Thyroid gland (tissue), 4 donors: ENCODE data around the gene PRKCH. TPM values are rescaled to one million over a fixed set of nuclear protein-coding genes. Genes with fewer than 3 reads are reported as not detected.

Experiments used
- DNase-seq, 2 donors: peaks; one replicate each; pipeline ENCODE4 v3.0.0-alpha.2; 2019
- H3K27ac ChIP-seq, 3 donors: fragments of 200-600 bp; sonication (generic); 1 replicate in 2 of 3; 2 replicates in 1 of 3; pipeline ENCODE4 v1.5.1; 2016 to 2019; ENCODE audit warnings: mild to moderate bottlenecking in 1 of 3, moderate library complexity in 1 of 3
- H3K27me3 ChIP-seq: fragments of 200-600 bp; sonication (generic); one replicate; pipeline ENCODE4 v1.5.1; 2019
- H3K36me3 ChIP-seq, 2 donors: fragments of 200-600 bp; sonication (generic); one replicate each; pipeline ENCODE4 v1.5.1; 2016 to 2019
- H3K4me1 ChIP-seq, 2 donors: fragments of 200-600 bp; sonication (generic); one replicate each; pipeline ENCODE4 v1.5.1; 2017 to 2019
- H3K4me3 ChIP-seq, 3 donors: fragments of 200-600 bp; sonication (generic); replicated peaks in 1 of 3; 1 replicate in 2 of 3; 2 replicates in 1 of 3; pipeline ENCODE4 v1.5.1; 2016; ENCODE audit warnings: mild to moderate bottlenecking in 1 of 3
- H3K9me3 ChIP-seq: fragments of 200-600 bp; sonication (generic); one replicate; pipeline ENCODE4 v1.5.1; 2017
- POLR2A ChIP-seq, 2 donors: fragments of 450-650 bp; IDR thresholded peaks; one replicate each; pipeline ENCODE4 v1.6.1; 2017; ENCODE audit warnings: antibody characterized with exemption in 2 of 2, mild to moderate bottlenecking in 2 of 2, moderate library complexity in 1 of 2
- WGBS, 2 donors: methylation state at CpG; one replicate each; pipeline ENCODE4 v1.1.5; 2017; 5-methylcytosine and 5-hydroxymethylcytosine counted together
- intact Hi-C: fragments of 100-400 bp; cut with DNase I; formaldehyde crosslinking; loops from one replicate; pipeline ENCODE4 v1.15.1; 2023
- total RNA-seq, 4 donors: library from RNA; depleted of rRNA; stranded (reverse); fragments of >200 nt; gene quantifications; one replicate each; pipeline ENCODE4 v1.2.3, GENCODE V29; 2016
- TF ChIP-seq, protein P1 (sequence below), 6 experiments: fragments of 200-600 bp in 3 of 6; fragments of 450-650 bp in 3 of 6; sonication (generic) in 3 of 6; IDR thresholded peaks; one replicate each; pipeline ENCODE4 v1.5.1; 2016 to 2019; ENCODE audit warnings: antibody characterized with exemption in 6 of 6, mild to moderate bottlenecking in 2 of 6, inconsistent platforms in 1 of 6, moderate library complexity in 1 of 6

PRKCH gene
- total RNA-seq, 4 donors from 2014 or later, result 34.0 to 68.7 (median 49.8) TPM

DNA sequence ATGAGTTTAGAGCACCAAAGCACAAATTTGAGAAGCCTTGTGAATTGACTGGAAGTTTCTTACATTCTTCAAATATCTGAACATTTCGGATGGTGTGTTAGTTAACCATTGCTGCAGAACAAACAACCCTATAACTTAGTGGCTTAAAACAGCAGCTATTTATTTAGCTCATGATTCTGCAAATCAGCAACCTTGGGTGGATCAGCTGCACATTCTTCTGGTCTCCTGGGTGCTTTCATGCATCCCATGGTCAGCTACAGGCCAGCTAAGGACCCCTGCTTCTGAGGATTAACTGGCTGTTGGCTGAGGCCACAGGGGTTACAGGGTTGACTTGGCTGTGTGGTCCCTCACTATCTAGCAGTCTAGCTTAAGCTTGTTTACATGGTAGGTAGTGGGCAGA is 260.0 kb downstream of the PRKCH start:
- Histone ChIP-seq H3K27ac (peak overlapping the region; percentile 81 to 86 (median 83)), H3K27me3 (no peaks in the 10 kb centered on the region), H3K36me3 (no peaks in the 10 kb centered on the region), H3K4me1 (peaks cover 54 to 57% of the 10 kb centered on the region in 2 donors), H3K9me3 (no peaks in the 10 kb centered on the region), H3K4me3 (no peak overlapping the region)
- DNase-seq, result peak; percentile 43 to 49
- intact Hi-C loops, result no loop called here
- TF ChIP-seq POLR2A (IDR thresholded peaks at IDR 0.05), result no peak
- TF ChIP-seq, protein P1, sequence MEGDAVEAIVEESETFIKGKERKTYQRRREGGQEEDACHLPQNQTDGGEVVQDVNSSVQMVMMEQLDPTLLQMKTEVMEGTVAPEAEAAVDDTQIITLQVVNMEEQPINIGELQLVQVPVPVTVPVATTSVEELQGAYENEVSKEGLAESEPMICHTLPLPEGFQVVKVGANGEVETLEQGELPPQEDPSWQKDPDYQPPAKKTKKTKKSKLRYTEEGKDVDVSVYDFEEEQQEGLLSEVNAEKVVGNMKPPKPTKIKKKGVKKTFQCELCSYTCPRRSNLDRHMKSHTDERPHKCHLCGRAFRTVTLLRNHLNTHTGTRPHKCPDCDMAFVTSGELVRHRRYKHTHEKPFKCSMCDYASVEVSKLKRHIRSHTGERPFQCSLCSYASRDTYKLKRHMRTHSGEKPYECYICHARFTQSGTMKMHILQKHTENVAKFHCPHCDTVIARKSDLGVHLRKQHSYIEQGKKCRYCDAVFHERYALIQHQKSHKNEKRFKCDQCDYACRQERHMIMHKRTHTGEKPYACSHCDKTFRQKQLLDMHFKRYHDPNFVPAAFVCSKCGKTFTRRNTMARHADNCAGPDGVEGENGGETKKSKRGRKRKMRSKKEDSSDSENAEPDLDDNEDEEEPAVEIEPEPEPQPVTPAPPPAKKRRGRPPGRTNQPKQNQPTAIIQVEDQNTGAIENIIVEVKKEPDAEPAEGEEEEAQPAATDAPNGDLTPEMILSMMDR (IDR thresholded peaks at IDR 0.05), result no peak
- 19 to 31% methylated on average over 1 of the region's 1 CpG for WGBS, 2 donors

DNA sequence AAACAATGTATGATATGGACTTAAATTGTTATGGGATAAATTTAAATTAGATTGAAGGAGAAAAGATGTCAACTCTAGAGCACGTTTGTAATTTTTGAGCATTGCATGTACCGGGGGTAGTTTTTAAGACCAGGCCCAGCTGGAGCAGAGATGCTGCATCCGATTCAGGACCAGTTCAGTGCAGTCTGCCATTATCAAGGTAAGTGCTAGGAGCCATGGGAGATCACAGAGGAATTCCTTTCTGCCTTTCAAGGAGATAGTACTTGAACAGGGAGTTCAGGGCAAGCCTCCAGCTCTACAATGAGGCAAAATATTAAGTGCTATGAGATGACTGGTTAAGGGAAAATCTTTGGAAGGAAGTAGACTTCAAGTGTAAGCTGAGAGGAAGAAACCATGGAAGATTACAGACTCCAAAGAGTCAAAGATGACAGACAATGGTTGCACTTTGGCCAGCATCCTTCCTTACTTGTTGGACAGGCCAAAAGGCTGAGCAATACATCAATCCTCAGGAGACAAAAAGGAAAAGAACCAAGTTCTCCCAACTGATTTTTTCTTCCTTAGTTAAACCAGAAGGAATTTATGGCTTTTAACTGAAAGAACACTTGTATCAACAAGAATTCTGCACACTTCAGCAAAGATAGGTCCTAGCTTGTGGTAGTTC is 260.7 kb downstream of the PRKCH start:
- no peak overlapping the region for H3K4me3 ChIP-seq
- H3K27ac ChIP-seq, result peak overlapping the region; percentile 81 to 86 (median 83)
- WGBS, 2 donors, result 86 to 89% methylated on average over 3 of the region's 3 CpGs
- H3K27me3 ChIP-seq, result no peaks in the 10 kb centered on the region
- no peaks in the 10 kb centered on the region for H3K9me3 ChIP-seq
- no peaks in the 10 kb centered on the region for H3K36me3 ChIP-seq
- intact Hi-C loops, result no loop called here
- TF ChIP-seq POLR2A (IDR thresholded peaks at IDR 0.05), result no peak
- TF ChIP-seq, protein P1 (IDR thresholded peaks at IDR 0.05), result no peak
- DNase-seq, result peak in 1 of 2 donors; percentile 21
- peaks cover 58 to 61% of the 10 kb centered on the region in 2 donors for H3K4me1 ChIP-seq

DNA sequence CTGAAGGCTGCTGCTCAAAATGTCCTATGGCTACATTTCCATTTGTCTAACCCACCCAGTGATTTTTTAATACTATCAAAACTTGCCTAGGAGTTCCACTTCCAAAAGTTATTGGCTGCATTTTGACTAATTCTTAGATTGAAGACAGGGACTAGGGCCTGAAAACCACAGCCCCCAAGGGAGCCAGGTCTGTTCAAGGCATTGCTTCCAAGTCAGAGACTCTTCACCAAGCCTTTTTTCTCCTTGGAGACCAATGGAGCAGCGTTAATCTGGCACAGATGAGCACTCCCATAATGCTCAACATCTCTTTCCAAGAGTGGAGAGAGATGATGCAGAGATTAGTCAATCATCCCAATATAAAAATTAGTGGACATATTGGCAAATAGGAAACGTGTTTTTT is 261.4 kb downstream of the PRKCH start:
- peaks cover 52 to 62% of the 10 kb centered on the region in 2 donors for H3K4me1 ChIP-seq
- no peaks in the 10 kb centered on the region for H3K36me3 ChIP-seq
- DNase-seq, result no peak
- H3K4me3 ChIP-seq, result no peak overlapping the region
- no peaks in the 10 kb centered on the region for H3K27me3 ChIP-seq
- peak overlapping the region; percentile 81 to 86 (median 83) for H3K27ac ChIP-seq
- no peak for TF ChIP-seq POLR2A (IDR thresholded peaks at IDR 0.05)
- TF ChIP-seq, protein P1 (IDR thresholded peaks at IDR 0.05), result no peak
- H3K9me3 ChIP-seq, result no peaks in the 10 kb centered on the region
- intact Hi-C loops, result no loop called here
- 77 to 83% methylated on average over 2 of the region's 2 CpGs for WGBS, 2 donors

DNA sequence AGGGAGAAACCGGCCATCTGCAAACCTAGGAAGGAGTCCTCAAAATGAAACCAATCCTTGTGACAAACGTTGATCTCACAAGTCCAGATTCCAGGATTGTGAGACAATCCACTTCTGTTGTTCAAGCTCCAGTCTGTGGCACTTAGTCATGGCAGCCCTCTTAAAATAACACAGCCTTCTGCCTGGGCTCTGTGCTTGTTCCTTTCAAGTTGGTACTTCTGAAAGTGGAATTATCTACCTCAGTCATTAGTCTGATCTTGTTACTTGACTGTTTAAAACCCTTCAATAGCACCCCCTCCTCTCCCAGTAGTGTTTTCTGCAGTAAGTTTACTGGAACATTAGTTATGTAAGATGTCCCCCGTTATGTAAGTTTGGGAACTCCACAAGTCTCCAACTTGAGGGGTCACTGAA is 263.0 kb downstream of the PRKCH start:
- Histone ChIP-seq H3K36me3 (no peaks in the 10 kb centered on the region), H3K4me1 (peaks cover 59 to 69% of the 10 kb centered on the region in 2 donors), H3K9me3 (no peaks in the 10 kb centered on the region), H3K4me3 (no peak overlapping the region), H3K27me3 (no peaks in the 10 kb centered on the region), H3K27ac (peak overlapping the region; percentile 64 to 83 (median 81))
- intact Hi-C loops, result no loop called here
- DNase-seq, result peak; percentile 59 to 67
- TF ChIP-seq, protein P1 (IDR thresholded peaks at IDR 0.05), result no peak
- peak in 1 of 2 donors; percentile 31 for TF ChIP-seq POLR2A (IDR thresholded peaks at IDR 0.05)
- WGBS, 2 donors, result 31 to 40% methylated on average over 3 of the region's 3 CpGs
